GM21786 (cell line): Measurements from ENCODE around the gene PCNX2.
A peak's percentile ranks its signal among the peaks of the same experiment; 100 is the strongest.
"Not testable (repeated sequence)": the region's sequence is repeated elsewhere in the genome, so short reads cannot be mapped to it uniquely, and the experiment has no call there.

Experiments
- ATAC-seq: cut with Tn5 transposase; IDR thresholded peaks from one replicate; pipeline ENCODE4 v1.9.1; 2021; ENCODE audit not compliant: unreplicated experiment

The PCNX2 gene

GRCh38 chr1:233172201-233172600 lies 123.3 kb downstream of the PCNX2 start:
- ATAC-seq: no peak

- ATAC-seq: no peak
Measured at GRCh38 chr1:233170741-233171140, 124.8 kb downstream of the PCNX2 start.

- no peak for ATAC-seq
Measured at GRCh38 chr1:233168384-233168783, 127.1 kb downstream of the PCNX2 start.

- ATAC-seq: no peak
Measured at GRCh38 chr1:233166896-233167295, 128.6 kb downstream of the PCNX2 start.

- no peak for ATAC-seq
Measured at GRCh38 chr1:233163696-233164095, 131.8 kb downstream of the PCNX2 start.

- no peak for ATAC-seq
Measured at GRCh38 chr1:233158322-233158721, 137.2 kb downstream of the PCNX2 start.

GRCh38 chr1:233157245-233157644 lies 138.3 kb downstream of the PCNX2 start:
- no peak for ATAC-seq

- no peak for ATAC-seq
Measured at GRCh38 chr1:233151861-233152260, 143.7 kb downstream of the PCNX2 start.

GRCh38 chr1:233144434-233144833 lies 151.1 kb downstream of the PCNX2 start:
- no peak for ATAC-seq

GRCh38 chr1:233143241-233143640 lies 152.3 kb downstream of the PCNX2 start:
- ATAC-seq: no peak

- ATAC-seq: no peak
Measured at GRCh38 chr1:233140974-233141373, 154.6 kb downstream of the PCNX2 start.

- no peak for ATAC-seq
Measured at GRCh38 chr1:233140499-233140898, 155.0 kb downstream of the PCNX2 start.

GRCh38 chr1:233138788-233139585 lies 156.5 kb downstream of the PCNX2 start:
- ATAC-seq: no peak

GRCh38 chr1:233135833-233136232 lies 159.7 kb downstream of the PCNX2 start:
- no peak for ATAC-seq

- no peak for ATAC-seq
Measured at GRCh38 chr1:233132445-233132844, 163.1 kb downstream of the PCNX2 start.

- not testable (repeated sequence) for ATAC-seq
Measured at GRCh38 chr1:233129031-233129430, 166.5 kb downstream of the PCNX2 start.

- no peak for ATAC-seq
Measured at GRCh38 chr1:233127157-233127556, 168.4 kb downstream of the PCNX2 start.

- no peak for ATAC-seq
Measured at GRCh38 chr1:233122779-233123178, 172.7 kb downstream of the PCNX2 start.

- ATAC-seq: no peak
Measured at GRCh38 chr1:233121947-233122559, 173.5 kb downstream of the PCNX2 start.

GRCh38 chr1:233114860-233115259 lies 180.7 kb downstream of the PCNX2 start:
- no peak for ATAC-seq

GRCh38 chr1:233114159-233114558 lies 181.4 kb downstream of the PCNX2 start:
- no peak for ATAC-seq

- peak; percentile 66 for ATAC-seq
Measured at GRCh38 chr1:233113009-233113879, 182.3 kb downstream of the PCNX2 start.
